IPS DF 6.9 (cell line): Measurements from ENCODE around the gene RC3H1.
"Not testable (repeated sequence)": the region's sequence is repeated elsewhere in the genome, so short reads cannot be mapped to it uniquely, and the experiment has no call there.

Source experiments
- DNase-seq: peaks from one replicate; pipeline ENCODE4 v3.0.0-alpha.2; 2013; ENCODE audit warnings: low read depth, low spot score
- H3K27ac ChIP-seq: one replicate; pipeline ENCODE4 v1.5.1; 2013; ENCODE audit warnings: low read length, control low read depth
- H3K27me3 ChIP-seq: 2 replicates; pipeline ENCODE4 v1.6.1; 2013; ENCODE audit warnings: mild to moderate bottlenecking, low read length; ENCODE audit not compliant: control insufficient read depth, insufficient read depth
- H3K36me3 ChIP-seq: 2 replicates; pipeline ENCODE4 v1.6.1; 2013; ENCODE audit warnings: low read length; ENCODE audit not compliant: control insufficient read depth, insufficient read depth
- H3K4me1 ChIP-seq: 2 replicates; pipeline ENCODE4 v1.6.1; 2013; ENCODE audit warnings: low read length; ENCODE audit not compliant: control insufficient read depth, insufficient read depth
- H3K4me3 ChIP-seq: 2 replicates; pipeline ENCODE4 v1.5.1; 2013; ENCODE audit warnings: mild to moderate bottlenecking, low read length
- H3K9me3 ChIP-seq: 2 replicates; pipeline ENCODE4 v1.6.1; 2013; ENCODE audit warnings: low read length, inconsistent platforms; ENCODE audit not compliant: control insufficient read depth, insufficient read depth
- WGBS: extraction: QIAGEN DNeasy Blood & Tissue Kit; methylation state at CpG from one replicate; pipeline ENCODE4 v1.1.7; 2013; ENCODE audit warnings: mixed read lengths, missing lambda C conversion rate; ENCODE audit not compliant: insufficient read length, insufficient coverage; 5-methylcytosine and 5-hydroxymethylcytosine counted together

RC3H1 gene

DNA sequence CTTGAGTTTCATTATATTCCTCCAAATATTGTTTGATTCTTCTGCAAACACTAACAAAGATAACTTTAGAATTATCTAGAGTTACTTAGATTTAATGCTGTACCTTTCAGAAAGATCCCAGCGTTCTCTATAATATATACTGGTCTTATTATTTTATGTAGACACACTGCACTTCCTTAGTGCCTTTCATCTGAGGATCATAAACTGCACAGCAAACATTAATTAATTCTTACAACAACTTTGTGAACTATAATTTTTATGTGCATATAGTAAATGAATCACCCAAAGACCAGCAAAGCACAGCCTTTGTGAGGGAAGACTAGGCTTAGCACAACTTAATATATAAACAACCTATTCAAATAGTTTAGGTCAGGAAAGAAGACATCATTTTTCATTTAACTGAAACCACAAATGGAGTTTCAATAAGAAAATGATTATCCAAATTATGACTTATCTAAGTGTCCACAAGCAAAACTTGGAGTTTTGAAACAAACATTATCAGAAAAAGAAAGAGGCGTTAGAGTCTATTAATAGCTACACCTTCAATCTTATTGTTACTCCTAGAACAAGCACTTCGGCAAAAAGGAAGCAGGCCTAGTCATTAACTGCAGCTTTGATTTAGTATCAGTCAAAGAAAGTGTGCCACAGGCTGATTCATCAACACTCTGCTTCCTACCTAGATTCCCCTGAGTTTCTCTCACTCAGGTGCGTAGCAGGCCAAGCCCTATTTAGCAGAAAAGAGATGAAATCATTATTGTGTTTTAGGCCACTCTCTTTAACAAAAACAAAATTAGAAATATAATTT, 22.5 kb upstream of the RC3H1 start:
- no peaks in the 10 kb centered on the region for H3K4me1 ChIP-seq
- no peak overlapping the region for H3K4me3 ChIP-seq
- WGBS: no CpG with 5 or more reads among the region's 4 CpGs
- no peak overlapping the region for H3K27ac ChIP-seq
- no peaks in the 10 kb centered on the region for H3K9me3 ChIP-seq
- H3K27me3 ChIP-seq: no peaks in the 10 kb centered on the region
- no peak for DNase-seq
- H3K36me3 ChIP-seq: no peaks in the 10 kb centered on the region

DNA sequence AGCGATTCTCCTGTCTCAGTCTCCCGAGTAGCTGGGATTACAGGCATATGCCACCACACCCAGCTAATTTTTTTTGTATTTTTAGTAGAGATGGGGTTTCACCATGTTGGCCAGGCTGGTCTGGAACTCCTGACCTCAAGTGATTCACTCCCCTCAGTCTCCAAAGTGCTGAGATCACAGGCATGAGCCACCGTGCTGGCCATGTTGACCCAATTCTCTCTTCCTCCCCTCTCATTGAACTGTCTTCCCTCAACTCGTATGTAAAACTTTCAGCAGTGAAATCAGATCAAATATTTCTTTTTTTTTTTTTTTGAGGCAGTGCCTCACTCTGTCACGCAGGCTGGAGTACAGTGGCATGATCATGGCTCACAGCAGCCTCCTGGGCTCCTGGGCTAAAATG, 20.4 kb upstream of the RC3H1 start:
- H3K4me3 ChIP-seq, H3K9me3 ChIP-seq, H3K36me3 ChIP-seq, H3K27me3 ChIP-seq, DNase-seq, H3K27ac ChIP-seq, H3K4me1 ChIP-seq: not testable (repeated sequence)
- WGBS: no CpG with 5 or more reads among the region's 5 CpGs

DNA sequence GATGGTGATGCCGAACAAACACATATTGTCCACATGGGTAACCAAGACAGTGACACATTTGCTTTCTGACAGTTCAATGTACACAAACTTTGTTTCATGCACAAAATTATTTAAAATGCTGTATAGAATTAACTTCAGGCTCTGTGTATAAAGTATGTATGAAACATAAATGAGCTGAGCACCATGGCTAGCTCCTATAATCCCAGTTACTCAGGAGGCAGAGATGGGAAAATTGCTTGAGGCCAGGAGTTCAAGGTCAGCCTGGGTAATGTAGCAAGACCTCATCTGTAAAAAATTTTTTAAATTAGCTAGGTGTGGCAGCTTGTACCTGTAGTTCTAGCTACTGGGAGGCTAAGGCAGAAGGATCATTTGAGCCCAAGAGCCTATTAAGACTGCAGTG, 19.2 kb upstream of the RC3H1 start:
- Histone ChIP-seq H3K9me3 (no peaks in the 10 kb centered on the region), H3K27ac (no peak overlapping the region), H3K4me1 (no peaks in the 10 kb centered on the region), H3K4me3 (no peak overlapping the region), H3K27me3 (no peaks in the 10 kb centered on the region), H3K36me3 (no peaks in the 10 kb centered on the region)
- no peak for DNase-seq
- no CpG with 5 or more reads among the region's 1 CpG for WGBS

DNA sequence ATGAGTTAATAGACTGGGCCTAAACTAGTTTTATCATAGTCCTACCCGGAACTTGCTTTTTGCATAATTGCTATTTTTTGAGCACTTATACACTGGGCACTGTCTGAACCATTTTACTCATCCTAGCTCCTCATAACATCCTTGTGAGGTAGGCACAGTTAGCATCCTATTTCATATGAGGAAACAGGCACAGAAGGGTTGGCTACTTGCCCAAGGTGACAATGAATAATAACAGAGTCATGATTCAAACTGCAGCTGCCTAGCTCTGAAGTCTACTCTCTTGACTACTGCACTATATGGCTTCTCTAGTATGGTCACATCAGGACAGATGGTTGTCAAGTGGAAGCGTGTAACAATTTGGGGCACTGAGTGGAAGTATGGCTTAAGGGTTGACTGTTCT, 18.2 kb upstream of the RC3H1 start:
- no peaks in the 10 kb centered on the region for H3K9me3 ChIP-seq
- H3K27me3 ChIP-seq: no peaks in the 10 kb centered on the region
- no peaks in the 10 kb centered on the region for H3K4me1 ChIP-seq
- no peak for DNase-seq
- no peaks in the 10 kb centered on the region for H3K36me3 ChIP-seq
- no peak overlapping the region for H3K27ac ChIP-seq
- H3K4me3 ChIP-seq: no peak overlapping the region
- WGBS: no CpG with 5 or more reads among the region's 2 CpGs

DNA sequence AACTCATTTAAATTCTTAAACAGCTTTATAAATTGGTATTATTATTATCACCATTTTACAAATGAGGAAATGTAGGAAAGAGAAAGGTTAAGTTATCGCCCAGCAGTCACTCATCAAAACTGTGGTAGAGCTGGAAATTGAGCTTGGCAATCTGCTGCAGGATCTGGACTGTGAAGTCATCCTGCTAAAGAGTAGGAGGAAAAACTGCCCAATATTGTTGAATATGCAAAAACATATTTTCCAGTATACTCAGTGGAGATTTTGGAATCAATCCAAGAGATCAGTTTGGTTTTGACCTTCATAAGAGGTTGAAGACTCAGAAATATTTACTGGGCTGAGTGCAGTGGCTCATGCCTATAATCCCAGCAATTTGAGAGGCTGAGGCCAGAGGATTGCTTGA, 16.9 kb upstream of the RC3H1 start:
- WGBS: no CpG with 5 or more reads among the region's 1 CpG

DNA sequence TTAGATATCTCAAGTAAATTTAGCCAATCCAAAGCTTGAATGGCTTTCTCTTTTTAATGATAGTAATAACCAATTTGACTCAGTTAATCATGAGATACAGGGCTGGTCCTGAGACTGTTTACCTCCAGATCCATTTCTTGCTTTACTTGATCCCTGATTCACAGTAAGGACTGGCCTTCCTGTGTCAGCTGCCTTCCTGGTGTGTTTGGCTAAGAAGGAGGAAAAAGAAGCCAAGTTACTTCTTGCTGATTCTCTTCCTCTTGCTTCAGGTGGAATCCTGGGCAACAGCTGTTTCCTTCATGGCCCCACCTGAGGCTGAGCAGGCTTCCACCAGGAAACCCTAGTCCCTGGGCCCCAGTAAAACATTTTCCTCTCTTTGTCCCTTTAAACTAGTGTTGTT, 14.6 kb upstream of the RC3H1 start:
- DNase-seq: no peak
- H3K27me3 ChIP-seq: peaks cover 2% of the 10 kb centered on the region; the same call in 1 of the 2 replicates
- H3K9me3 ChIP-seq: no peaks in the 10 kb centered on the region
- no peak overlapping the region for H3K27ac ChIP-seq
- no peaks in the 10 kb centered on the region for H3K4me1 ChIP-seq
- no peak overlapping the region for H3K4me3 ChIP-seq
- no peaks in the 10 kb centered on the region for H3K36me3 ChIP-seq

More for the DNA sequence above, 16.9 kb upstream of the RC3H1 start:
- H3K9me3 ChIP-seq: no peaks in the 10 kb centered on the region
- no peaks in the 10 kb centered on the region for H3K27me3 ChIP-seq
- H3K27ac ChIP-seq: no peak overlapping the region
- no peaks in the 10 kb centered on the region for H3K36me3 ChIP-seq
- no peak overlapping the region for H3K4me3 ChIP-seq
- H3K4me1 ChIP-seq: no peaks in the 10 kb centered on the region
- DNase-seq: no peak

DNA sequence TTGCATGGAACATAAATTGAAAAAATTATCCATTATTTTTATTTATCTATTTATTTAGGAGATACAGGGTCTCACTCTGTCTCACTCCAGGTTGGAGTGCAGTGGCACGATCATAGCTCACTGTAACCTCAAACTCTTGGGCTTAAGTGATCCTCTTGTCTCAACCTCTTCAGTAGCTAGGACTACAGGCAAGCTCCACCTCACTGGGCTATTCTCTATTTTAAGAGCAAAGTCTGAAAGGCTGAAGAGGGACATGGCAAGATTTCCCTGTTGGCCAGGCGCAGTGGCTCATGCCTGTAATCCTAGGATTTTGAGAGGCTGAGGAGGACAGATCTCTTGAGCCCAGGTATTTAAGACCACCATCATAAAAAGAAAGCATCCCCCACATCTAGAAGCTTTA, 14.0 kb upstream of the RC3H1 start:
- H3K36me3 ChIP-seq: no peaks in the 10 kb centered on the region
- no peak overlapping the region for H3K27ac ChIP-seq
- no peaks in the 10 kb centered on the region for H3K9me3 ChIP-seq
- no peak for DNase-seq
- peaks cover 2% of the 10 kb centered on the region; the same call in 1 of the 2 replicates for H3K27me3 ChIP-seq
- WGBS: no CpG with 5 or more reads among the region's 2 CpGs
- no peak overlapping the region for H3K4me3 ChIP-seq
- no peaks in the 10 kb centered on the region for H3K4me1 ChIP-seq

DNA sequence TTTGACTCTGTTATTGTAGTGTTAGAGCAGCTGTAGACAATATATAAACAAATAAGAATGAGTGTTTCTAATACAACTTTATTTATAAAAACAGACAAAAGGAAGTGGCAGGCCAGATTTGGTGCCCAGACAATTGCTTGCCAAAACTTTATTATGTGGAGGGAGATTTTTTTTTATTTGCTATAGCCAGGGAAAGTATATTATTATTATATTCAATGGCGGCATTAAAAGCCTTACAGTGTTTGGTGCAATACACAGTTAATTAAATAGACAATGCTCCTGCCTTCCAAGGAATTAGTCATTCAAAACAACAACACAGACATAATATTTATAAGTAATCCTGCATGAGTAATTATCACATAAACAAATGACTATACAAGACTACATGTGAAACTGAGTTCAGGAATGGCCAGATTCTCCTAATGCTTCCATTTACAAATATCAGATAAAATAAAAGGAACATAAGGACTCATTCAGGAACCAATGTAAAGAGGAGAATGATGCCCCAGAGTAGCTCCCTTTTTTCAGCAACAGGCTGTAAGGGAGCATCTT, 10.6 kb upstream of the RC3H1 start:
- Histone ChIP-seq H3K4me1 (no peaks in the 10 kb centered on the region), H3K4me3 (no peak overlapping the region)

DNA sequence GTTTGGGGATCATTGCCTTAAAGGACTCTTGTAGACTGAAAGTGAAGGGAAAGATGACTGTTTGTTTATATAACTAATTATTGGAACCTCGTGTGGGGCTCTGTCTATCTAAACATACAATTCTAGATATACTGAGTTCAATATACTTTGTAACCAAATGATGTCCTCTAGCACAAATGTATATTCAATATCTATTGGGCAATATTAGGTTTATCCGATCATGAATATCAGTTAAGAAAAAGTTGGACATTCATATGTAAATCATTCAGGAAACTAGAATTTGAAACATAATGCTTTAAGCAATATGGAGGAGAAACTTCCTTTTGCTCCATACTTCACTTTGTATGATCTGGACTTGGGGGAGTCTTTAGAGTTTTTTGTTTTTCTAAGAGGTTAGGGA, 8.9 kb upstream of the RC3H1 start:
- no peaks in the 10 kb centered on the region for H3K4me1 ChIP-seq
- H3K27me3 ChIP-seq: peaks cover 2% of the 10 kb centered on the region; the same call in 1 of the 2 replicates

More for the DNA sequence above, 10.6 kb upstream of the RC3H1 start:
- H3K27ac ChIP-seq: no peak overlapping the region
- no peak for DNase-seq
- H3K9me3 ChIP-seq: no peaks in the 10 kb centered on the region
- H3K27me3 ChIP-seq: peaks cover 2% of the 10 kb centered on the region; the same call in 1 of the 2 replicates
- H3K36me3 ChIP-seq: no peaks in the 10 kb centered on the region
- WGBS: no CpG with 5 or more reads among the region's 1 CpG

DNA sequence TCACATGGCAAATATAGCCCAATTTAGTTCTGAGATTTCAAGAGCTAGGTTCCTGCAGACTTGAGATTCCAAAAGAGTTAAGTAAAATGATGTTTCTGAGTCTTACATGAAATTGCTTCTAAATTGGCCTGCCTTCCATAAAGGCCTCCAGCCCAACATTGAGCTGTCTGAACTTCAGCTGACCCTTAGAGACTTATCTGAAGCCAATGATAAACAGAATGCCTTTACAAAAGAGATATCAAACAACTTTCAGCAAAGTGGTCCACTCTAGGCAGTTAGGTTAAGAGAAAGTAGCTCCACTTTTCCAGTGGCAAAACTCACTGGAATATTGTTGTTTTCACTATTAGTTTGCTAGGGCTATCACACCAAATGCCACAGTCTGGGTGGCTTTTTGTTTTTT, 6.3 kb upstream of the RC3H1 start:
- Histone ChIP-seq H3K9me3 (no peaks in the 10 kb centered on the region), H3K27ac (no peak overlapping the region), H3K36me3 (no peaks in the 10 kb centered on the region), H3K27me3 (peaks cover 1% of the 10 kb centered on the region; the same call in 1 of the 2 replicates), H3K4me3 (no peak overlapping the region), H3K4me1 (no peaks in the 10 kb centered on the region; the same call in 1 of the 2 replicates)
- DNase-seq: no peak

More for the DNA sequence above, 8.9 kb upstream of the RC3H1 start:
- H3K4me3 ChIP-seq: no peak overlapping the region
- no peak overlapping the region for H3K27ac ChIP-seq
- no peaks in the 10 kb centered on the region for H3K9me3 ChIP-seq
- no peak for DNase-seq
- no peaks in the 10 kb centered on the region for H3K36me3 ChIP-seq
- no CpG with 5 or more reads among the region's 2 CpGs for WGBS

DNA sequence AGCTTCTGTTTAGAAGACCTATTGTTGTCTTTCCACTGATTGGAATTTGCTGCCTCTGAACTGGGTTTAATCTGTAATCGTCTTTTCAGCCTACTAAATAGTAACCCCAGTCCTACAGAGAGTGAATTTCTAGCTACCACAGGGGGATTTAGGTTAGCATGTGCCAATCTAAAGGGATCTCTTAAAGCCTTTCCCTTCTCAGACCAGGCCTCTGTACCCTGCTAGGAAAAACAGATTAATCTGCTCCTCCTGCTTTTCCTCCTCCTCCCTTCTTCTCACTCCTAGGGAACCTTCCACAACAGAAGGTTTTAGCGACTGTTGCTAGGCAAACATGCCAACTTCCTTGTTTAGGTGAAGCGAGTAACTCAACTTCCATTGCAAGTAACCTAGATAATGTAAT, 1.3 kb upstream of the RC3H1 start:
- DNase-seq: no peak
- peaks cover 1% of the 10 kb centered on the region; the same call in 1 of the 2 replicates for H3K4me1 ChIP-seq
- no CpG with 5 or more reads among the region's 3 CpGs for WGBS
- H3K9me3 ChIP-seq: no peaks in the 10 kb centered on the region
- no peaks in the 10 kb centered on the region for H3K27me3 ChIP-seq
- H3K36me3 ChIP-seq: no peaks in the 10 kb centered on the region
- no peak overlapping the region for H3K27ac ChIP-seq
- no peak overlapping the region for H3K4me3 ChIP-seq
